PC-3 (cell line): ENCODE measurements around the gene GALNT2. TPM values are rescaled to one million over a fixed set of nuclear protein-coding genes. Genes with fewer than 3 reads are reported as not detected.

Experiments used
- ATAC-seq: fragments of 200-7000 bp; cut with Tn5 transposase; 2 replicates; pipeline ENCODE4 v1.9.1; 2020; ENCODE audit warnings: mild to moderate bottlenecking, moderate library complexity
- BruUV-seq: library from RNA; stranded (reverse); fragments of 400-500 nt; replicated peaks from 2 replicates; lab custom pipeline; 2021; lab: Mats Ljungman, UMichigan
- CTCF ChIA-PET: fragments of 300-600 bp; sonication (Branson Sonifier 250); formaldehyde crosslinking; loops from one replicate; lab custom pipeline; 2022; ENCODE audit warnings: antibody characterized with exemption; lab: Charles Lee
- POLR2A ChIA-PET: fragments of 300-600 bp; sonication (Branson Sonifier 250); formaldehyde crosslinking; loops from one replicate; lab custom pipeline; 2022; ENCODE audit warnings: antibody characterized with exemption; ENCODE audit not compliant: unreplicated experiment; lab: Charles Lee
- DNase-seq: peaks from one replicate; pipeline ENCODE4 v3.0.0-alpha.2; 2015
- H2AFZ ChIP-seq: fragments of 300-600 bp; sonication (generic); 2 replicates; pipeline ENCODE4 v1.6.0; 2016; ENCODE audit warnings: antibody characterized with exemption, low read length
- H3F3A ChIP-seq: fragments of 300-600 bp; sonication (generic); one replicate; pipeline ENCODE4 v1.6.0; 2017; ENCODE audit warnings: antibody characterized with exemption, low read length, control low read depth, mild to moderate bottlenecking; ENCODE audit not compliant: unreplicated experiment
- H3K27ac ChIP-seq: fragments of 300-600 bp; sonication (generic); 2 replicates; pipeline ENCODE4 v1.5.1; 2016; ENCODE audit warnings: mild to moderate bottlenecking, low read length
- H3K27me3 ChIP-seq: fragments of 300-600 bp; sonication (generic); 2 replicates; pipeline ENCODE4 v1.6.1; 2016; ENCODE audit warnings: low read length, mixed read lengths
- H3K36me3 ChIP-seq: fragments of 300-600 bp; sonication (generic); 2 replicates; pipeline ENCODE4 v1.6.1; 2016; ENCODE audit warnings: low read depth, mixed run types, low read length, mixed read lengths
- H3K4me1 ChIP-seq: fragments of 300-600 bp; sonication (generic); 2 replicates; pipeline ENCODE4 v1.5.1; 2016; ENCODE audit warnings: low read length; ENCODE audit not compliant: insufficient read depth
- H3K4me2 ChIP-seq: fragments of 300-600 bp; sonication (generic); 2 replicates; pipeline ENCODE4 v1.6.0; 2016; ENCODE audit warnings: low read length
- H3K4me3 ChIP-seq: fragments of 300-600 bp; sonication (generic); 2 replicates; pipeline ENCODE4 v1.5.1; 2016; ENCODE audit warnings: mild to moderate bottlenecking, low read length, mixed read lengths
- H3K79me2 ChIP-seq: fragments of 300-600 bp; sonication (generic); 2 replicates; pipeline ENCODE4 v1.6.1; 2017; ENCODE audit warnings: low read length, mixed read lengths
- H3K9ac ChIP-seq: fragments of 300-600 bp; sonication (generic); 2 replicates; pipeline ENCODE4 v1.6.0; 2016; ENCODE audit warnings: mild to moderate bottlenecking, low read length
- H3K9me2 ChIP-seq: fragments of 300-600 bp; sonication (generic); replicated peaks from 2 replicates; pipeline ENCODE4 v1.6.1; 2016; ENCODE audit warnings: mixed run types, low read length, mixed read lengths
- H3K9me3 ChIP-seq: fragments of 300-600 bp; sonication (generic); 2 replicates; pipeline ENCODE4 v1.6.1; 2016; ENCODE audit warnings: low read length, mixed read lengths
- H4K20me1 ChIP-seq: fragments of 300-600 bp; sonication (generic); 2 replicates; pipeline ENCODE4 v1.6.1; 2016; ENCODE audit warnings: low read length, mixed read lengths
- EZH2 ChIP-seq: fragments of 300-600 bp; sonication (generic); IDR thresholded peaks from one replicate; pipeline ENCODE4 v1.6.1; 2017; ENCODE audit warnings: antibody characterized with exemption, mild to moderate bottlenecking, low read length; ENCODE audit not compliant: unreplicated experiment
- EZH2phosphoT487 ChIP-seq: fragments of 300-600 bp; sonication (generic); IDR thresholded peaks from 2 replicates; pipeline ENCODE4 v1.6.1; 2018; ENCODE audit warnings: mild to moderate bottlenecking, antibody characterized with exemption, low read length, borderline replicate concordance
- intact Hi-C: fragments of 100-400 bp; cut with micrococcal nuclease; formaldehyde crosslinking; loops from 2 replicates; pipeline ENCODE4 v1.9.0; 2023
- total RNA-seq: library from RNA; depleted of rRNA; stranded (reverse); fragments of >200 nt; gene quantifications from 2 replicates; pipeline ENCODE4 v1.2.3, GENCODE V29; 2014
- TF ChIP-seq, protein P1 (sequence below): fragments of 300-600 bp; sonication (generic); conservative IDR thresholded peaks from 2 replicates; pipeline ENCODE4 v1.5.1; 2017; ENCODE audit warnings: antibody characterized with exemption, low read depth, mild to moderate bottlenecking, low read length

Gene GALNT2
- total RNA-seq, 1 experiment from 2014 or later = 182 TPM

DNA sequence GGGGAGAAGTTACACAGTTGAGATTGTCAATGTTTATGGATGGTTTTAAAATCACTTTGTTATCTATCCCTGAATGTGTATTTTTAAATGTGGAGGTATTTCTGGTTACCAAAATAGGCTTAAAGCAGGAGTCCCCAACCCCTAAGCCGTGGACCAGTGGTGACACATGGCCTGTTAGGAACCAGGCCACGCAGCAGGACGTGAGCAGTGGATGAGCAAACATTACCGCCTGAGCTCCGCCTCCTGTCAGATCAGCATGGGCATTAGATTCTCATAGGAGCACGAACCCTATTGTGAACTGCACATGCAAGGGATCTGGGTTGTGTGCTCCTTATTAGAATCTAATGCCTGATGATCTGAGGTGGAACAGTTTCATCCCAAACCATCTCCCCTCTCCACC, 151.6 kb downstream of the GALNT2 start:
- H3K79me2 ChIP-seq = peaks cover 89% of the 10 kb centered on the region
- no TSS peak for BruUV-seq

DNA sequence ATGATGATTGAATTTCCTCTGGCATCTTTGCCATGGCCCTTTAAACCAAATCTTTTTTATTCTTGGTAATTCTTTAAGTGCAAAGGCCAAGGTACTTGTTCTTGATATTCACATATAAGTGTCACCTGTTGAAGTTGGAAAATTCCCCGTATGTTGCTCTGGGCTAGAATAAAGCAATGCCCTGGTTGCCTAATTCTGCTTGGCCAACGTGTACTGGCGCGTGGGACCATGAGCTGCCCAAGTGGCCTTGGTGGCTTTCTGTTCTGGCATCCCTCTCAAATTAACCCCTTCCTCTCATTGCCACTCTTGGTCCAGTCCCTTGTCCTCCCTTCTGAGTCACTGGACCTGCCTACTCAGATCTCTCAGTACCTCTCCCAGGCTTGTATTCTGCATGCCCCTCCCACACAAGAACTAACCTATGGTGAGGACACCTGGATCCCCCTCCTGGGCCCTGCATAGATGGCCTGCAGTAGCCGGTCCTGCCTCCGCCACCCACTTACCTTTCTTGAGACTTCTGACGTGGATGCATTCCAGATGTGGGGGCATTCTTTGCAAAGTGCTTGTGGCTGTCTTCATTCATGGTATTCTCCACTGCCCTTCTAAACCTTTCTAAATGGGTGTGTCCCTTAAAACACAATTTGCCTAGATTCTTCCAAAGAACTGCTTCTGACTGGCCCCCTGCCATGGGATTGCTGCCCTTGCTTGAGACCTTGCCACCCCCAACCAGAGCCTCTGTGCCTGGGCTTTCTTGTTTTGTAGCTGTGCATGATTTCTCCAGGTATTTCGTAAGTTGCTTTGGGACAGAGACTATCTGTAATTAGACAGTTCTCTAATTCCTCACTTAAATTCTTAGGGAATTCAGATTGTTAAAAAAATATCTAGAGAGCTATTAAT, 152.4 kb downstream of the GALNT2 start:
- POLR2A ChIA-PET = no interaction called here
- no peaks in the 10 kb centered on the region for H3F3A ChIP-seq
- intact Hi-C loops = no loop called here
- no peak overlapping the region for H2AFZ ChIP-seq
- no peaks in the 10 kb centered on the region for H3K27me3 ChIP-seq
- no peak overlapping the region for H3K4me3 ChIP-seq
- no peaks in the 10 kb centered on the region for H3K4me1 ChIP-seq
- H3K27ac ChIP-seq = no peak overlapping the region
- DNase-seq (no peak), ATAC-seq (no peak)
- no peak overlapping the region for H3K9ac ChIP-seq
- BruUV-seq = no TSS peak
- TF ChIP-seq EZH2 (no peak), EZH2phosphoT487 (no peak)
- TF ChIP-seq, protein P1, sequence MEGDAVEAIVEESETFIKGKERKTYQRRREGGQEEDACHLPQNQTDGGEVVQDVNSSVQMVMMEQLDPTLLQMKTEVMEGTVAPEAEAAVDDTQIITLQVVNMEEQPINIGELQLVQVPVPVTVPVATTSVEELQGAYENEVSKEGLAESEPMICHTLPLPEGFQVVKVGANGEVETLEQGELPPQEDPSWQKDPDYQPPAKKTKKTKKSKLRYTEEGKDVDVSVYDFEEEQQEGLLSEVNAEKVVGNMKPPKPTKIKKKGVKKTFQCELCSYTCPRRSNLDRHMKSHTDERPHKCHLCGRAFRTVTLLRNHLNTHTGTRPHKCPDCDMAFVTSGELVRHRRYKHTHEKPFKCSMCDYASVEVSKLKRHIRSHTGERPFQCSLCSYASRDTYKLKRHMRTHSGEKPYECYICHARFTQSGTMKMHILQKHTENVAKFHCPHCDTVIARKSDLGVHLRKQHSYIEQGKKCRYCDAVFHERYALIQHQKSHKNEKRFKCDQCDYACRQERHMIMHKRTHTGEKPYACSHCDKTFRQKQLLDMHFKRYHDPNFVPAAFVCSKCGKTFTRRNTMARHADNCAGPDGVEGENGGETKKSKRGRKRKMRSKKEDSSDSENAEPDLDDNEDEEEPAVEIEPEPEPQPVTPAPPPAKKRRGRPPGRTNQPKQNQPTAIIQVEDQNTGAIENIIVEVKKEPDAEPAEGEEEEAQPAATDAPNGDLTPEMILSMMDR = no peak
- CTCF ChIA-PET = interaction anchor here (0.6 kb wide), 1 partner anchor 127 kb away, joined by 3 read pairs; no protein-coding TSS in a partner anchor
- no peaks in the 10 kb centered on the region for H3K36me3 ChIP-seq
- H4K20me1 ChIP-seq = peaks cover 17% of the 10 kb centered on the region; the same call in 1 of the 2 replicates
- no peaks in the 10 kb centered on the region for H3K9me2 ChIP-seq
- H3K9me3 ChIP-seq = no peaks in the 10 kb centered on the region
- H3K4me2 ChIP-seq = no peak overlapping the region
- H3K79me2 ChIP-seq = peaks cover 89% of the 10 kb centered on the region

More for the DNA sequence above, 151.6 kb downstream of the GALNT2 start:
- no peaks in the 10 kb centered on the region for H3K9me3 ChIP-seq
- H3F3A ChIP-seq = no peaks in the 10 kb centered on the region
- no peaks in the 10 kb centered on the region for H3K4me1 ChIP-seq
- H4K20me1 ChIP-seq = peaks cover 17% of the 10 kb centered on the region; the same call in 1 of the 2 replicates
- H3K27ac ChIP-seq = no peak overlapping the region
- no peak for DNase-seq
- H3K27me3 ChIP-seq = no peaks in the 10 kb centered on the region
- no peak overlapping the region for H3K4me2 ChIP-seq
- POLR2A ChIA-PET = no interaction called here
- H3K36me3 ChIP-seq = 0 out of 2 replicates have a peak, but pooled peaks cover under 1% of the 10 kb centered on the region
- no peak overlapping the region for H3K9ac ChIP-seq
- TF ChIP-seq, protein P1 = no peak
- TF ChIP-seq EZH2phosphoT487 (no peak), EZH2 (no peak)
- H3K9me2 ChIP-seq = no peaks in the 10 kb centered on the region
- no peak overlapping the region for H2AFZ ChIP-seq
- intact Hi-C loops = no loop called here
- H3K4me3 ChIP-seq = no peak overlapping the region
- CTCF ChIA-PET = no interaction called here
- ATAC-seq = no peak

DNA sequence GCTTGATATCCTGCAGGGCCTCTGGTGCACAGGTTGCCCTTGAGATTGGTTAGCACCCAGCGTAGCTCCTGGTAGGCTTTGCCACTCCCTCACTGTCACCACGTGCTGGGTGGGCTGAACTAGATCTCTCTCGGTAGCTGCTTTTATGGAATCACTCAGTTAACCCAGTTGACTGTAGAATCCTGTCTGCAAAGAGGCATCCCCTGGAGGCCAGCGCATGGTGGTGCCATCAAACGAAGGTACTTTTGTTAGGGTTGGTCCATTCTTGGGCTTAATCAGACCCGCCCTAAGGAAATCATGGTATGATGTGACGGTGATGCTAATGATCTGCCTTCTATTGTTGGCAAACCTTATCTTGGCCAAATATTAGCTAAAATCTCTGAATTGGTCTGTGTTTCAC, 153.4 kb downstream of the GALNT2 start:
- intact Hi-C loops = no loop called here
- Histone ChIP-seq H3K4me2 (no peak overlapping the region), H3K27ac (no peak overlapping the region), H3F3A (no peaks in the 10 kb centered on the region), H3K9ac (no peak overlapping the region), H3K9me3 (no peaks in the 10 kb centered on the region), H3K9me2 (no peaks in the 10 kb centered on the region), H3K4me1 (no peaks in the 10 kb centered on the region), H3K79me2 (peaks cover 89% of the 10 kb centered on the region), H3K27me3 (no peaks in the 10 kb centered on the region), H4K20me1 (peaks cover 15% of the 10 kb centered on the region; the same call in 1 of the 2 replicates), H2AFZ (no peak overlapping the region), H3K4me3 (no peak overlapping the region), H3K36me3 (no peaks in the 10 kb centered on the region)
- TF ChIP-seq EZH2 = no peak
- DNase-seq = no peak
- POLR2A ChIA-PET = no interaction called here
- no TSS peak for BruUV-seq
- peak; percentile 24; the same call in 1 of the 2 replicates for ATAC-seq
- CTCF ChIA-PET = no interaction called here
